Measurements from ENCODE around the gene NUP188. TPM values are rescaled to one million over a fixed set of nuclear protein-coding genes. Genes with fewer than 3 reads are reported as not detected.

NUP188 gene
- total and polyA plus RNA-seq, 2 experiments from 2014 or later: 25.5 to 117 TPM

DNA sequence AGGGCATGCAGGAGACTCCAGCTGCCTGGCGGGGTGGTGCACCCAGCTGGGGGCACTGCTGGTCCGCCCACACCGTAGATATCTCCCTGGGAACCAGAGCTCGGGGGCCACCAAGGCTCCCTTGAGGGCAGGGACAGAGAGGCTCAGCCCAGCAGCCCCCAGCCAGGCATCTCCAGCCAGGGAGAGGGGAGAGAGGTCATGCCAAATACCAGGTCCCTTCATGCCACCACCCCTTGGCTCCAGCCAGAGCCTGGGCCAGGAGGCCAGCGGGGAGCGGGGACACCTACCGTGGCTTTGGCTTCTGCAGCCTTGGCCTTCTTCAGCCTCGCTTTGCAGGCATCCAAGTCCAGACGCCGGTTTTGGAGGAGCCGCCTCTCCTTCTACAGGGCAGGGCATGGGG, 66.6 kb downstream of the NUP188 start (continued):
- TF ChIP-seq, protein P1, sequence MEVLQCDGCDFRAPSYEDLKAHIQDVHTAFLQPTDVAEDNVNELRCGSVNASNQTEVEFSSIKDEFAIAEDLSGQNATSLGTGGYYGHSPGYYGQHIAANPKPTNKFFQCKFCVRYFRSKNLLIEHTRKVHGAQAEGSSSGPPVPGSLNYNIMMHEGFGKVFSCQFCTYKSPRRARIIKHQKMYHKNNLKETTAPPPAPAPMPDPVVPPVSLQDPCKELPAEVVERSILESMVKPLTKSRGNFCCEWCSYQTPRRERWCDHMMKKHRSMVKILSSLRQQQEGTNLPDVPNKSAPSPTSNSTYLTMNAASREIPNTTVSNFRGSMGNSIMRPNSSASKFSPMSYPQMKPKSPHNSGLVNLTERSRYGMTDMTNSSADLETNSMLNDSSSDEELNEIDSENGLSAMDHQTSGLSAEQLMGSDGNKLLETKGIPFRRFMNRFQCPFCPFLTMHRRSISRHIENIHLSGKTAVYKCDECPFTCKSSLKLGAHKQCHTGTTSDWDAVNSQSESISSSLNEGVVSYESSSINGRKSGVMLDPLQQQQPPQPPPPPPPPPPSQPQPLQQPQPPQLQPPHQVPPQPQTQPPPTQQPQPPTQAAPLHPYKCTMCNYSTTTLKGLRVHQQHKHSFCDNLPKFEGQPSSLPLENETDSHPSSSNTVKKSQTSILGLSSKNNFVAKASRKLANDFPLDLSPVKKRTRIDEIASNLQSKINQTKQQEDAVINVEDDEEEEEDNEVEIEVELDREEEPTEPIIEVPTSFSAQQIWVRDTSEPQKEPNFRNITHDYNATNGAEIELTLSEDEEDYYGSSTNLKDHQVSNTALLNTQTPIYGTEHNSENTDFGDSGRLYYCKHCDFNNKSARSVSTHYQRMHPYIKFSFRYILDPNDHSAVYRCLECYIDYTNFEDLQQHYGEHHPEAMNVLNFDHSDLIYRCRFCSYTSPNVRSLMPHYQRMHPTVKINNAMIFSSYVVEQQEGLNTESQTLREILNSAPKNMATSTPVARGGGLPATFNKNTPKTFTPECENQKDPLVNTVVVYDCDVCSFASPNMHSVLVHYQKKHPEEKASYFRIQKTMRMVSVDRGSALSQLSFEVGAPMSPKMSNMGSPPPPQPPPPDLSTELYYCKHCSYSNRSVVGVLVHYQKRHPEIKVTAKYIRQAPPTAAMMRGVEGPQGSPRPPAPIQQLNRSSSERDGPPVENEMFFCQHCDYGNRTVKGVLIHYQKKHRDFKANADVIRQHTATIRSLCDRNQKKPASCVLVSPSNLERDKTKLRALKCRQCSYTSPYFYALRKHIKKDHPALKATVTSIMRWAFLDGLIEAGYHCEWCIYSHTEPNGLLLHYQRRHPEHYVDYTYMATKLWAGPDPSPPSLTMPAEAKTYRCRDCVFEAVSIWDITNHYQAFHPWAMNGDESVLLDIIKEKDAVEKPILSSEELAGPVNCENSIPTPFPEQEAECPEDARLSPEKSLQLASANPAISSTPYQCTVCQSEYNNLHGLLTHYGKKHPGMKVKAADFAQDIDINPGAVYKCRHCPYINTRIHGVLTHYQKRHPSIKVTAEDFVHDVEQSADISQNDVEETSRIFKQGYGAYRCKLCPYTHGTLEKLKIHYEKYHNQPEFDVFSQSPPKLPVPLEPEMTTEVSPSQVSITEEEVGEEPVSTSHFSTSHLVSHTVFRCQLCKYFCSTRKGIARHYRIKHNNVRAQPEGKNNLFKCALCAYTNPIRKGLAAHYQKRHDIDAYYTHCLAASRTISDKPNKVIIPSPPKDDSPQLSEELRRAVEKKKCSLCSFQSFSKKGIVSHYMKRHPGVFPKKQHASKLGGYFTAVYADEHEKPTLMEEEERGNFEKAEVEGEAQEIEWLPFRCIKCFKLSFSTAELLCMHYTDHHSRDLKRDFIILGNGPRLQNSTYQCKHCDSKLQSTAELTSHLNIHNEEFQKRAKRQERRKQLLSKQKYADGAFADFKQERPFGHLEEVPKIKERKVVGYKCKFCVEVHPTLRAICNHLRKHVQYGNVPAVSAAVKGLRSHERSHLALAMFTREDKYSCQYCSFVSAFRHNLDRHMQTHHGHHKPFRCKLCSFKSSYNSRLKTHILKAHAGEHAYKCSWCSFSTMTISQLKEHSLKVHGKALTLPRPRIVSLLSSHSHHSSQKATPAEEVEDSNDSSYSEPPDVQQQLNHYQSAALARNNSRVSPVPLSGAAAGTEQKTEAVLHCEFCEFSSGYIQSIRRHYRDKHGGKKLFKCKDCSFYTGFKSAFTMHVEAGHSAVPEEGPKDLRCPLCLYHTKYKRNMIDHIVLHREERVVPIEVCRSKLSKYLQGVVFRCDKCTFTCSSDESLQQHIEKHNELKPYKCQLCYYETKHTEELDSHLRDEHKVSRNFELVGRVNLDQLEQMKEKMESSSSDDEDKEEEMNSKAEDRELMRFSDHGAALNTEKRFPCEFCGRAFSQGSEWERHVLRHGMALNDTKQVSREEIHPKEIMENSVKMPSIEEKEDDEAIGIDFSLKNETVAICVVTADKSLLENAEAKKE (CRISPR knock-in tag; IDR thresholded peaks at IDR 0.05): no peak

DNA sequence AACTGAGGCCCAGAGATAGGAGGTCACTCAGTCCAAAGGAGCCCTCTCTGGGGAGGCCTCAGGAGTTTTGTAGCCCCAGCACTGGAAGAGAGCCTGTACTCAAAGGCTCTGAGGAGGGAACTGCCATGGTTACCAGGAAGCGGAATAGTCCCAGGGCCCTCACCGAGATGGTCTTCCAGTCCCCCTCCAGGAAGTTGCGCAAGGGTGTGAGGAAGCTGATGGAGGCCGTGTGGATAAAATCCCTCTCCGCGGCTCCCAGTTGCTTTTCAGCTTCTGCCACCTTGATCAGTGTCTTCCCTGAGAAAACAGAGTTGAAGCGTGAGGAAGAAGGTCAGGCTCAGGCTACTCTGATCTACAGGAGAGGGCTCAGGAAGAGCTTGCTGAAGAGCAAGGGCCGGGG, 67.1 kb downstream of the NUP188 start:
- H3K36me3 ChIP-seq (ENCODE audit: insufficient read depth): no peaks in the 10 kb centered on the region
- H3K4me3 Mint-ChIP-seq: no peak overlapping the region
- H3K27me3 Mint-ChIP-seq (ENCODE audit: insufficient read depth, low read depth, poor library complexity): peaks cover 10% of the 10 kb centered on the region
- no peaks in the 10 kb centered on the region for H3K79me2 ChIP-seq (replicated peaks; ENCODE audit: insufficient read depth)
- peaks cover 26% of the 10 kb centered on the region for H3K36me3 Mint-ChIP-seq (ENCODE audit: low read depth)
- DNase-seq (ENCODE audit: low spot score): no peak
- H3K9me2 ChIP-seq (ENCODE audit: insufficient read depth): no peaks in the 10 kb centered on the region
- H3K27me3 ChIP-seq (ENCODE audit: insufficient read depth): no peaks in the 10 kb centered on the region
- H3K4me1 Mint-ChIP-seq: peaks cover 5% of the 10 kb centered on the region; the same call in 1 of the 3 replicates
- no peak overlapping the region for H3K4me3 ChIP-seq
- no peak overlapping the region for H3K27ac Mint-ChIP-seq
- H3F3A ChIP-seq (replicated peaks; ENCODE audit: low read depth): no peaks in the 10 kb centered on the region
- no peaks in the 10 kb centered on the region for H3K9me3 Mint-ChIP-seq
- H3K27ac ChIP-seq (ENCODE audit: low read depth): no peak overlapping the region; the same call in 1 of the 2 replicates
- ATAC-seq: no peak
- H2AFZ ChIP-seq: no peak overlapping the region
- no peak overlapping the region for H3K4me2 ChIP-seq
- H3K4me1 ChIP-seq (ENCODE audit: insufficient read depth): no peaks in the 10 kb centered on the region
- peaks cover 6% of the 10 kb centered on the region; the same call in 1 of the 2 replicates for H4K20me1 ChIP-seq (replicated peaks; ENCODE audit: insufficient read depth)
- TF ChIP-seq, protein P2, sequence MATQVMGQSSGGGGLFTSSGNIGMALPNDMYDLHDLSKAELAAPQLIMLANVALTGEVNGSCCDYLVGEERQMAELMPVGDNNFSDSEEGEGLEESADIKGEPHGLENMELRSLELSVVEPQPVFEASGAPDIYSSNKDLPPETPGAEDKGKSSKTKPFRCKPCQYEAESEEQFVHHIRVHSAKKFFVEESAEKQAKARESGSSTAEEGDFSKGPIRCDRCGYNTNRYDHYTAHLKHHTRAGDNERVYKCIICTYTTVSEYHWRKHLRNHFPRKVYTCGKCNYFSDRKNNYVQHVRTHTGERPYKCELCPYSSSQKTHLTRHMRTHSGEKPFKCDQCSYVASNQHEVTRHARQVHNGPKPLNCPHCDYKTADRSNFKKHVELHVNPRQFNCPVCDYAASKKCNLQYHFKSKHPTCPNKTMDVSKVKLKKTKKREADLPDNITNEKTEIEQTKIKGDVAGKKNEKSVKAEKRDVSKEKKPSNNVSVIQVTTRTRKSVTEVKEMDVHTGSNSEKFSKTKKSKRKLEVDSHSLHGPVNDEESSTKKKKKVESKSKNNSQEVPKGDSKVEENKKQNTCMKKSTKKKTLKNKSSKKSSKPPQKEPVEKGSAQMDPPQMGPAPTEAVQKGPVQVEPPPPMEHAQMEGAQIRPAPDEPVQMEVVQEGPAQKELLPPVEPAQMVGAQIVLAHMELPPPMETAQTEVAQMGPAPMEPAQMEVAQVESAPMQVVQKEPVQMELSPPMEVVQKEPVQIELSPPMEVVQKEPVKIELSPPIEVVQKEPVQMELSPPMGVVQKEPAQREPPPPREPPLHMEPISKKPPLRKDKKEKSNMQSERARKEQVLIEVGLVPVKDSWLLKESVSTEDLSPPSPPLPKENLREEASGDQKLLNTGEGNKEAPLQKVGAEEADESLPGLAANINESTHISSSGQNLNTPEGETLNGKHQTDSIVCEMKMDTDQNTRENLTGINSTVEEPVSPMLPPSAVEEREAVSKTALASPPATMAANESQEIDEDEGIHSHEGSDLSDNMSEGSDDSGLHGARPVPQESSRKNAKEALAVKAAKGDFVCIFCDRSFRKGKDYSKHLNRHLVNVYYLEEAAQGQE (IDR thresholded peaks at IDR 0.05; ENCODE audit: unreplicated experiment): no peak
- TF ChIP-seq, protein P1 (CRISPR knock-in tag; IDR thresholded peaks at IDR 0.05): no peak
- TF ChIP-seq EZH2phosphoT487 (IDR thresholded peaks at IDR 0.05; ENCODE audit: unreplicated experiment): no peak
- TF ChIP-seq JUNB (IDR thresholded peaks at IDR 0.05; ENCODE audit: unreplicated experiment): no peak

Data from GM23338 (cell line).